Measurements from ENCODE around the gene DNAJB5. TPM values are rescaled to one million over a fixed set of nuclear protein-coding genes. Genes with fewer than 3 reads are reported as not detected.

Gene DNAJB5
- total RNA-seq, 1 donor from 2014 or later, result 6.0 TPM

Other genes with a start within 250 kb of the DNAJB5 start
- 0.08 and 0.12 TPM in 2 replicates for gene PHF24, start 31.5 kb upstream of the DNAJB5 start, total RNA-seq
- 334 and 353 TPM in 2 replicates for gene VCP, start 82.9 kb downstream of the DNAJB5 start, total RNA-seq
- gene FANCG, start 90.2 kb downstream of the DNAJB5 start, total RNA-seq, result 102 and 104 TPM in 2 replicates
- gene PIGO, start 106.8 kb downstream of the DNAJB5 start, total RNA-seq, result 34.4 and 39.7 TPM in 2 replicates
- 250 and 261 TPM in 2 replicates for gene STOML2, start 113.4 kb downstream of the DNAJB5 start, total RNA-seq
- gene ATOSB, start 126.1 kb downstream of the DNAJB5 start, total RNA-seq, result 4.8 and 5.4 TPM in 2 replicates
- 0.34 and 0.41 TPM in 2 replicates for gene UNC13B, start 172.3 kb downstream of the DNAJB5 start, total RNA-seq